Amygdala (tissue), 56 donors: Measurements from ENCODE around the gene CCDC102B.
"Not testable (repeated sequence)": the region's sequence is repeated elsewhere in the genome, so short reads cannot be mapped to it uniquely, and the experiment has no call there.

Source experiments
- DNase-seq, 56 donors: peaks; one replicate each; lab custom pipeline; 2025; lab: John Stamatoyannopoulos, UW

CCDC102B gene

GRCh38 chr18:68962623-68963022, 164.7 kb downstream of the CCDC102B start:
- DNase-seq: no peak

DNA sequence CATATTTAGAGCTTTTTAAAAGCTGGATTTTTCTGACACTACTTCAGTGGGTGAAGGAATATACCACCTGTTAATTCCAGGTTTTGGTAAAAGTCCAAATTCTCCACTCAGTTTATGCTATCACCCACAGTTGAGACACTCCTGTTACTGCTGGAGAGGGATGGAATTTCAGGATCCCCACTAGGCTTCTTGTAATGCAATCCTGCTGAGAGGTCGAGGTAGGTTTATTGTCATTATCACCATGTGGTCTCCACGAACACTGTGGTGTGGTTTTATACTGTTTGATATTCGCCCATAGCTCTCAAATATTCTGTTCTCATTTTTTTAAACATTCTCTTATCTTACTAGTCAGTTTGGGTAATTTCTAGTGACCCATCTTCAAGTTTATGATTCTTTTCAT, 167.9 kb downstream of the CCDC102B start:
- DNase-seq: no peak

DNA sequence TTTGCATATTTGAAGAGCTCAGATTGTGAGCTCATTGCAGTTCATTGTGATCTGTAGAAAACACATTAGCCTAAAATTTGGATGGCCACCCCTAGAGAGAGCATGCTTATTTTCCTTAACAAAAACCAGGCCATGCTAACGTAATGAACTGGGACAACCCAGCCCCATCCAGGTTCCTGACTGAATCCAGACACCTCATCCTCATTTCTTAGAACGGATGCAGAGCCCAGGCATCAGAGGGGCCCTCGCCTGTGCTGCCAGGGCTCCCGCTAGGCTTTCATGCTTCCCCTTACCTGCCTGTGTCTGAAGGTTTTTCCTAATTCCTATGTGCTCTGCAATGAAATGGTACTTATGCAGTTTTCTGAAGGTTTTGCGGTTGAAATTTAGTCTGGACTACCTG, 171.1 kb downstream of the CCDC102B start:
- no peak for DNase-seq

- no peak for DNase-seq
Observed at GRCh38 chr18:68972176-68972575, 174.3 kb downstream of the CCDC102B start.

GRCh38 chr18:68979737-68980136, 181.9 kb downstream of the CCDC102B start:
- DNase-seq: no peak

- DNase-seq: no peak
Observed at GRCh38 chr18:68983126-68983525, 185.2 kb downstream of the CCDC102B start.

- no peak for DNase-seq
Observed at GRCh38 chr18:68984342-68984741, 186.5 kb downstream of the CCDC102B start.

DNA sequence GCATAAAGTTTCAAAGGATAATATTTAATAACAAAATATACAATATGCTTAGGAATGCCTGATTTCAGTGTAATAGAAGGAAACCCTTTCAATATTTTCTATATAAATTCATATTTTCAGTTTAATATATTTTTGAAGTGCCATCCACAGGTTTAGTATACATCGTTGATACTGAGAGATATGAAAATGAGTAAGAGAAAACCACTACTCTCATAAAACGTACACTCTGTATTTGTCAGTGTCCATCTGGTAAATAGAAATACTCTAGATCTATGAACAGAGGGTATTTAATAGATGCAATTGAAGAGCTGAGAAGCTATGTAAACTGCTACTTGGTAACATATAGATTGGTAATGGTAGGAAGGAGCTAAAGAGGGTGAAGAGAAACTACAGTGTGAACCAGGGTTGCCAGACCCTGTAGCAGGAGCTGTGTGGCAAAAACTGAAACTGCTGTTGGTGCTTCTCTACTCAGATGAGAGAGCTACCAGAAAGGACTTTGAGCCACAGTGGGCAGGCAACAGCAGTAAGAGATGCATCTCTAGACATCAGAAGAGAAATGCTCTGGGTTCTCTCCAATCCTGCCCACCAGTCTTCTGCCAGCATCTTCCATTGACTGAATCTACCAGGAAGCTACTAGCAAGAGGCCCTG, 187.4 kb downstream of the CCDC102B start:
- no peak for DNase-seq

- no peak for DNase-seq
Observed at GRCh38 chr18:68991286-68991685, 193.4 kb downstream of the CCDC102B start.

- DNase-seq: no peak
Observed at GRCh38 chr18:68992719-68993482, 195.0 kb downstream of the CCDC102B start.

GRCh38 chr18:68995675-68996074, 197.8 kb downstream of the CCDC102B start:
- DNase-seq: no peak

- DNase-seq: no peak
Observed at GRCh38 chr18:68997845-68998244, 200.0 kb downstream of the CCDC102B start.

- no peak for DNase-seq
Observed at GRCh38 chr18:69000366-69000765, 202.5 kb downstream of the CCDC102B start.

DNA sequence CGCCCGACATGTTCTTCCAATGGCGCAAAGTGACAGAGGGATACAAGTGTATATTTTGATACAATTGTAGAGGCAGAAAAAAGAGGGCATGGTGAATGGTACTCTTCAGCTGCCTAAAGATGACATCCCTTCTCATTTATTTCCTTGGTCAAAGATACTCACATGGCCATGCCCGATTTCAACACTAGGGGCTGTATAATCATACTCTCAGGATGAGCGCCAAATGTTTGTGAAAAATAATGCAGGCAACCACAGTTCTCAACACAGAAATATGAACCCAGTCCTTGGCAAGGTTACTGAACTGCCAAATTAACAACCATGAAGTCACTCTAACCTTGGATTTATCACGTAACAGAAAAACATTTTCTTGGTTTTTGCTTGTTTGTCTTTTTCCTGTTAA, 204.4 kb downstream of the CCDC102B start:
- no peak for DNase-seq

- DNase-seq: not testable (repeated sequence)
Observed at GRCh38 chr18:69006212-69006611, 208.3 kb downstream of the CCDC102B start.

DNA sequence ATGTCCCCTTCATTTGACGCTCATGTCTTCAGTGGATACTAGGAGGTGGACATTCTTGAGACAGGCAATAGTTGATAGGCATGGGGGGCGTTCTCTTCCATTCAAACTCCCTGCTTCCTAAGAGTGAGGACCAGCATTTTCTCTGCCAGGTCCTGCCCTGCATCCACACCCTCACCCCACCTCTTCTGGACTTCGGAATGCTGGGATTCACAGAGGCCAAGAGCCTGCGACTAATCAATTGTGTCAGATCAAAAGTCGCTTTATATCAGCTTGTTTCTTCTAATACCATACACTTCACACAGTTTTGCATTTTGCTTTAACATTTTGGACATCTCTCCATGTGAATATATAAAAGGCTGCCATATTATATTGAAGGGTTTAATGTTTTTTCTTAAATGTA, 210.7 kb downstream of the CCDC102B start:
- no peak for DNase-seq

DNA sequence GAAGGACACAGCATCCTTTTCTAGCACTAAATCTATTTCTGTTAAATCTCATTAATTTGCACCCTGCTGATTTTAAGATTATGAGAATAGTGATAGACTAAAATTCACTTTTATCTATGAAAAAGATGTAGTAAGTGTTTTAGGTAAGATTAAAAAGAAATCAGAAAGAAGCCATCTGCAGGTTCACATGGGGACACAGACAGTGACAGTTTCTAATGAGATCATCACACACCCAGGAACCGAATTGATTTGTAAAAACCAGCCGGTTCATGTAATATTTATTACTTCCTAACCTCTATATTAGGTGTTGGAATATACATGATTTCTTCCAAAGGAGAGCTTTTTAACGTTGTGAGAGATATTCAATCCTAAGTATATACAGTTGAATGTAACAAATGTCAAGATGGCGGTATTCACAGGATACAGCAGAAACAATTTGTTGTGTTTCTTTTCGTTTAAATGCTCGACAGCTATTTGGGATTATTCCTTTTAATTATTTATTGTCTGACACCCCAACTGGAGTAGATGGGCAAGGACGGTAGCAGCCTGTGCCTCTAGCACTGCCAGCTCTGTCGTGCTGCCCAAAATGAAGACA, 223.4 kb downstream of the CCDC102B start:
- no peak for DNase-seq

GRCh38 chr18:69022426-69022825, 224.5 kb downstream of the CCDC102B start:
- no peak for DNase-seq

DNA sequence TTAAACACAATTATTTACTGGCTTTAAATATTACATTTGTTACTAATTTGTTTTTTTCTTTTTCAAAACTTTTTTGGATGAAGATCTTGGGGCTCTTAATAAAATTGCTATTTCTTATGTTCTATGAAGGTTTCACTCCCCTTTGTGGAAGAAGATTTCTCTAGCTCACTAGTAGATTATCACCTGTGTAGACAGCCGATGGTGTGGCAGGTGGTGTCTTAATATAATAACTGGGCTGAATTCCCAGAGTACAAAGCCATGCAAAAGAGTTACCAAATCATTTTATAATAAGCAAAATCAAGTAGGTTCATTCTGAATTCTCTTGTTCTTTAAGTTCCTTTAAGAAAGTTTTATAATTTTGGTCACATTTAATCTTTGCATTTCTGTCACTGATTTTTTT, 233.7 kb downstream of the CCDC102B start:
- no peak for DNase-seq

DNA sequence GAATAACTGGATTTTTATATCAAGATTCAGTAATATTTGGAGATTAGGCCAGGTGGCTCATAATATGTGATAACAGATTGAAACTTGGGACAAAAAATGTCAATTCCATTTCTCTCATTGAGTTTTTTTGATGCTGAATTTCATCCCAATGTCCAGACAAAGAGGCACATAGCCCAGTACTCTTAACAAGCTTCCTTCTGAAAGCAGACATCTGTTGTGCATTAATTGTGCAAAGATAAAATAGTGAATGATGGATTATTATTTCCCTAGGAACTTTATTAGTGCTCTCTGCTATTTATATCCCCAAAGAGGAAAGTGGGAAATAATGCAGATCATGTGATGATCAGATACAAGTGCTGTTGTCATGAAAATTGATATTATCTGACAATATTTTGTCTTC, 234.1 kb downstream of the CCDC102B start:
- no peak for DNase-seq

- no peak for DNase-seq
Observed at GRCh38 chr18:69035756-69036155, 237.9 kb downstream of the CCDC102B start.

- DNase-seq: no peak
Observed at GRCh38 chr18:69044215-69044614, 246.3 kb downstream of the CCDC102B start.
